H9 (cell line): ENCODE results near the gene GGA2. TPM values are rescaled to one million over a fixed set of nuclear protein-coding genes. Genes with fewer than 3 reads are reported as not detected.

Source experiments
- DNase-seq: peaks from one replicate; pipeline ENCODE4 v3.0.0-alpha.2; 2017
- H2AFZ ChIP-seq: one replicate; pipeline ENCODE4 v1.6.1; 2013; ENCODE audit warnings: mild to moderate bottlenecking, low read length, control low read depth, moderate library complexity
- H2AK5ac ChIP-seq: 2 replicates; pipeline ENCODE4 v1.6.1; 2013; ENCODE audit warnings: low read length, control low read depth, mixed read lengths; ENCODE audit not compliant: insufficient read length
- H2BK120ac ChIP-seq: one replicate; pipeline ENCODE4 v1.6.1; 2013; ENCODE audit warnings: low read depth, mild to moderate bottlenecking, low read length, control low read depth, inconsistent platforms; ENCODE audit not compliant: poor library complexity, severe bottlenecking
- H2BK12ac ChIP-seq: 2 replicates; pipeline ENCODE4 v1.6.1; 2013; ENCODE audit warnings: low read length, control low read depth, mixed read lengths, low read depth; ENCODE audit not compliant: insufficient read length
- H2BK15ac ChIP-seq: 2 replicates; pipeline ENCODE4 v1.6.1; 2013; ENCODE audit warnings: low read depth, low read length, control low read depth
- H2BK20ac ChIP-seq: one replicate; pipeline ENCODE4 v1.6.1; 2013; ENCODE audit warnings: low read depth, mild to moderate bottlenecking, low read length, control low read depth, inconsistent platforms; ENCODE audit not compliant: poor library complexity, severe bottlenecking
- H2BK5ac ChIP-seq: 2 replicates; pipeline ENCODE4 v1.6.1; 2013; ENCODE audit warnings: low read length, control low read depth, mixed read lengths; ENCODE audit not compliant: insufficient read length
- H3K14ac ChIP-seq: 2 replicates; pipeline ENCODE4 v1.6.1; 2013; ENCODE audit warnings: low read length, control low read depth; ENCODE audit not compliant: insufficient read depth
- H3K18ac ChIP-seq: 2 replicates; pipeline ENCODE4 v1.6.1; 2013; ENCODE audit warnings: low read depth, mild to moderate bottlenecking, mixed read lengths, low read length, control low read depth; ENCODE audit not compliant: insufficient read length
- H3K23ac ChIP-seq: 2 replicates; pipeline ENCODE4 v1.6.1; 2013; ENCODE audit warnings: low read length, control low read depth, mixed read lengths, low read depth; ENCODE audit not compliant: insufficient read length
- H3K23me2 ChIP-seq: 2 replicates; pipeline ENCODE4 v1.6.1; 2013; ENCODE audit warnings: low read depth, mild to moderate bottlenecking, mixed read lengths, low read length, control low read depth; ENCODE audit not compliant: insufficient read length, poor library complexity, severe bottlenecking
- H3K27ac ChIP-seq: 2 replicates; pipeline ENCODE4 v1.5.1; 2013; ENCODE audit warnings: low read length, control low read depth, mixed read lengths, low read depth; ENCODE audit not compliant: insufficient read length
- H3K27me3 ChIP-seq: 2 replicates; pipeline ENCODE4 v1.6.1; 2013; ENCODE audit warnings: low read length, control low read depth, inconsistent platforms; ENCODE audit not compliant: insufficient read depth
- H3K4ac ChIP-seq: 2 replicates; pipeline ENCODE4 v1.6.1; 2013; ENCODE audit warnings: low read depth, mild to moderate bottlenecking, control low read depth, inconsistent platforms, low read length, moderate library complexity
- H3K4me1 ChIP-seq: 2 replicates; pipeline ENCODE4 v1.6.1; 2013; ENCODE audit warnings: low read length, control low read depth, inconsistent platforms; ENCODE audit not compliant: insufficient read depth
- H3K4me2 ChIP-seq: 2 replicates; pipeline ENCODE4 v1.6.1; 2013; ENCODE audit warnings: low read length, control low read depth, mixed read lengths; ENCODE audit not compliant: insufficient read length, insufficient read depth
- H3K56ac ChIP-seq: 2 replicates; pipeline ENCODE4 v1.6.1; 2013; ENCODE audit warnings: low read depth, mild to moderate bottlenecking, mixed read lengths, low read length, control low read depth; ENCODE audit not compliant: insufficient read length
- H3K79me1 ChIP-seq: 2 replicates; pipeline ENCODE4 v1.6.1; 2013; ENCODE audit warnings: low read depth, mild to moderate bottlenecking, moderate library complexity, low read length, control low read depth, inconsistent platforms; ENCODE audit not compliant: insufficient read depth, poor library complexity, severe bottlenecking
- H3K79me2 ChIP-seq: 2 replicates; pipeline ENCODE4 v1.6.1; 2013; ENCODE audit warnings: low read length, control low read depth, inconsistent platforms; ENCODE audit not compliant: insufficient read depth
- H3K9ac ChIP-seq: 2 replicates; pipeline ENCODE4 v1.6.1; 2013; ENCODE audit warnings: low read length, control low read depth, mixed read lengths; ENCODE audit not compliant: insufficient read length; ENCODE audit errors: extremely low read depth
- H3K9me3 ChIP-seq: one replicate; pipeline ENCODE4 v1.6.1; 2013; ENCODE audit warnings: low read depth, low read length, inconsistent platforms; ENCODE audit not compliant: control insufficient read depth
- H3T11ph ChIP-seq: one replicate; pipeline ENCODE4 v1.6.1; 2013; ENCODE audit warnings: mild to moderate bottlenecking, low read length, control low read depth, inconsistent platforms
- H4K20me1 ChIP-seq: one replicate; pipeline ENCODE4 v1.6.1; 2013; ENCODE audit not compliant: control insufficient read depth, insufficient read length, insufficient read depth
- H4K5ac ChIP-seq: 2 replicates; pipeline ENCODE4 v1.6.1; 2013; ENCODE audit warnings: low read depth, mild to moderate bottlenecking, mixed read lengths, low read length, control low read depth; ENCODE audit not compliant: insufficient read length
- H4K8ac ChIP-seq: replicated peaks from 2 replicates; pipeline ENCODE4 v1.6.1; 2013; ENCODE audit warnings: low read length, control low read depth, mixed read lengths, low read depth; ENCODE audit not compliant: insufficient read length
- H4K91ac ChIP-seq: 2 replicates; pipeline ENCODE4 v1.6.1; 2013; ENCODE audit warnings: low read depth, mild to moderate bottlenecking, moderate library complexity, mixed read lengths, low read length, control low read depth; ENCODE audit not compliant: insufficient read length
- H3K27ac Mint-ChIP-seq, 3 experiments: 2 replicates in 2 of 3; 3 replicates in 1 of 3; pipeline ENCODE4 v1.8.0; 2020 to 2021; ENCODE audit warnings: mixed read lengths in 3 of 3, mild to moderate bottlenecking in 1 of 3, moderate library complexity in 1 of 3
- H3K27me3 Mint-ChIP-seq: 2 replicates; pipeline ENCODE4 v1.8.0; 2021; ENCODE audit warnings: low read depth, mild to moderate bottlenecking, moderate library complexity, mixed read lengths
- H3K36me3 Mint-ChIP-seq, 3 experiments: 2 replicates in 2 of 3; 3 replicates in 1 of 3; pipeline ENCODE4 v1.8.0; 2020 to 2021; ENCODE audit warnings: low read depth in 3 of 3, mixed read lengths in 3 of 3; ENCODE audit not compliant: insufficient read depth in 1 of 3
- H3K4me1 Mint-ChIP-seq, 2 experiments: 2 replicates each; pipeline ENCODE4 v1.8.0; 2020; ENCODE audit warnings: mixed read lengths in 2 of 2
- H3K4me3 Mint-ChIP-seq, 2 experiments: 2 replicates in 1 of 2; 3 replicates in 1 of 2; pipeline ENCODE4 v1.8.0; 2020 to 2021; ENCODE audit warnings: mild to moderate bottlenecking in 2 of 2, mixed read lengths in 2 of 2, moderate library complexity in 1 of 2
- H3K9me3 Mint-ChIP-seq, 2 experiments: 2 replicates in 1 of 2; 3 replicates in 1 of 2; pipeline ENCODE4 v1.8.0; 2020; ENCODE audit warnings: mild to moderate bottlenecking in 2 of 2, mixed read lengths in 2 of 2, moderate library complexity in 1 of 2
- CTCF ChIP-seq: fragments of 200-600 bp; sonication (generic); conservative IDR thresholded peaks from 3 replicates; pipeline ENCODE4 v1.8.0; 2021; ENCODE audit warnings: antibody characterized with exemption, mild to moderate bottlenecking
- WGBS: extraction: QIAGEN DNeasy Blood & Tissue Kit; methylation state at CpG from one replicate; pipeline ENCODE4 v1.1.7; 2013; ENCODE audit warnings: missing lambda C conversion rate, low lambda C conversion rate, mixed read lengths; ENCODE audit not compliant: insufficient read length; ENCODE audit errors: extremely low coverage; 5-methylcytosine and 5-hydroxymethylcytosine counted together
- total RNA-seq: library from RNA; stranded (reverse); gene quantifications from 2 replicates; pipeline ENCODE4 v1.2.1, GENCODE V29; 2021

GGA2 gene
- total RNA-seq, 1 experiment from 2014 or later, result 143 TPM

- H3K56ac ChIP-seq, result no peak overlapping the region
- no peak overlapping the region for H4K5ac ChIP-seq
- H3K14ac ChIP-seq, result no peak overlapping the region
- H2AK5ac ChIP-seq, result no peak overlapping the region
- H3K4ac ChIP-seq, result no peak overlapping the region
- no peaks in the 10 kb centered on the region for H4K20me1 ChIP-seq
- H3K27me3 Mint-ChIP-seq, result no peaks in the 10 kb centered on the region
- no peak overlapping the region for H3K27ac Mint-ChIP-seq
- no peak overlapping the region for H3K4me3 Mint-ChIP-seq
- H2BK15ac ChIP-seq, result no peak overlapping the region
- WGBS, result no CpG with 5 or more reads among the region's 1 CpG
- no peak overlapping the region for H3K27ac ChIP-seq
- no peak for TF ChIP-seq CTCF
- no peak overlapping the region for H3K23ac ChIP-seq
- no peak overlapping the region for H2AFZ ChIP-seq
- no peaks in the 10 kb centered on the region for H3K23me2 ChIP-seq
- H3T11ph ChIP-seq, result no peak overlapping the region
- H2BK5ac ChIP-seq, result no peak overlapping the region
- H3K36me3 Mint-ChIP-seq, result peaks cover 46 to 80% (median 80%) of the 10 kb centered on the region in 3 experiments; a peak in 6 of 7 replicates
- H3K9me3 Mint-ChIP-seq, result no peaks in the 10 kb centered on the region
- H3K27me3 ChIP-seq, result no peaks in the 10 kb centered on the region
- H3K79me2 ChIP-seq, result no peaks in the 10 kb centered on the region
- no peak overlapping the region for H3K18ac ChIP-seq
- no peak overlapping the region for H4K8ac ChIP-seq
- H2BK120ac ChIP-seq, result no peak overlapping the region
- no peak overlapping the region for H3K9ac ChIP-seq
- H2BK20ac ChIP-seq, result no peak overlapping the region
- H3K4me1 Mint-ChIP-seq, result no peaks in the 10 kb centered on the region
- no peaks in the 10 kb centered on the region for H3K4me1 ChIP-seq
- no peaks in the 10 kb centered on the region for H3K9me3 ChIP-seq
- no peak for DNase-seq
- no peak overlapping the region for H4K91ac ChIP-seq
- H3K79me1 ChIP-seq, result no peaks in the 10 kb centered on the region
- H2BK12ac ChIP-seq, result no peak overlapping the region
- no peak overlapping the region for H3K4me2 ChIP-seq
These were observed 34.0 kb downstream of the GGA2 start for GRCh38 chr16:23476289-23476688.
